ENCODE results near the gene LYVE1. TPM values are rescaled to one million over a fixed set of nuclear protein-coding genes. Genes with fewer than 3 reads are reported as not detected.

Gene LYVE1
- total RNA-seq, 1 experiment from 2014 or later, result 0.31 TPM

- no TSS peak for BruUV-seq (replicated peaks)
- CTCF ChIA-PET, result no interaction called here
- DNase-seq (ENCODE audit: low read depth, low spot score), result no peak
- in situ Hi-C loops (cut with HindIII; ENCODE audit: low pct_unique_long_range_greater_than_20kb, low sequenced_read_pairs), result no loop called here
- H3K4me1 ChIP-seq (ENCODE audit: control insufficient read depth, insufficient read depth, low read length), result peaks cover 21% of the 10 kb centered on the region
- intact Hi-C loops (cut with micrococcal nuclease; ENCODE audit: unreplicated experiment), result no loop called here
- ATAC-seq, result no peak
- no peaks in the 10 kb centered on the region for H3K27me3 ChIP-seq (ENCODE audit: control insufficient read depth, insufficient read depth, low read length)
- TF ChIP-seq POLR2AphosphoS5 (IDR thresholded peaks at IDR 0.05; ENCODE audit: low read depth, low read length), result no peak
- no peak for TF ChIP-seq REST (IDR thresholded peaks at IDR 0.05; ENCODE audit: insufficient read depth in 1 of 2, low read depth in 2 of 2, low read length in 1 of 2)
- TF ChIP-seq SIN3A (IDR thresholded peaks at IDR 0.05; ENCODE audit: borderline replicate concordance, insufficient read depth, low read depth, low read length), result no peak
- no peak for TF ChIP-seq TCF7L2 (IDR thresholded peaks at IDR 0.05; ENCODE audit: low read depth, low read length)
- no peak for TF ChIP-seq CTCF (IDR thresholded peaks at IDR 0.05)
- no peak overlapping the region for H3K27ac ChIP-seq (ENCODE audit: low read length)
- POLR2A ChIA-PET, result no interaction called here
- no peaks in the 10 kb centered on the region for H3K9me3 ChIP-seq (ENCODE audit: control insufficient read depth, insufficient read depth, low read depth, low read length)
- H3K4me3 ChIP-seq (ENCODE audit: low read depth in 2 of 2, low read length in 2 of 2), result no peak overlapping the region
- H3K36me3 ChIP-seq (ENCODE audit: control insufficient read depth, insufficient read depth, low read length), result no peaks in the 10 kb centered on the region
Observed at GRCh38 chr11:10537600-10537999, 30.9 kb downstream of the LYVE1 start.

- in situ Hi-C loops (cut with HindIII; ENCODE audit: low pct_unique_long_range_greater_than_20kb, low sequenced_read_pairs), result no loop called here
- no peak overlapping the region for H3K27ac ChIP-seq (ENCODE audit: low read length)
- no peaks in the 10 kb centered on the region for H3K9me3 ChIP-seq (ENCODE audit: control insufficient read depth, insufficient read depth, low read depth, low read length)
- H3K4me3 ChIP-seq (ENCODE audit: low read depth in 2 of 2, low read length in 2 of 2), result no peak overlapping the region
- no peaks in the 10 kb centered on the region for H3K27me3 ChIP-seq (ENCODE audit: control insufficient read depth, insufficient read depth, low read length)
- H3K36me3 ChIP-seq (ENCODE audit: control insufficient read depth, insufficient read depth, low read length), result no peaks in the 10 kb centered on the region
- ATAC-seq (no peak), DNase-seq (ENCODE audit: low read depth, low spot score) (no peak)
- intact Hi-C loops (cut with micrococcal nuclease; ENCODE audit: unreplicated experiment), result no loop called here
- no peak for TF ChIP-seq CTCF (IDR thresholded peaks at IDR 0.05)
- TF ChIP-seq REST (IDR thresholded peaks at IDR 0.05; ENCODE audit: insufficient read depth in 1 of 2, low read depth in 2 of 2, low read length in 1 of 2), result no peak
- TF ChIP-seq POLR2AphosphoS5 (IDR thresholded peaks at IDR 0.05; ENCODE audit: low read depth, low read length), result no peak
- TF ChIP-seq SIN3A (IDR thresholded peaks at IDR 0.05; ENCODE audit: borderline replicate concordance, insufficient read depth, low read depth, low read length), result no peak
- no peak for TF ChIP-seq TCF7L2 (IDR thresholded peaks at IDR 0.05; ENCODE audit: low read depth, low read length)
- CTCF ChIA-PET, result interaction anchor here (0.5 to 0.6 kb wide), 3 partner anchors 114 to 862 kb away, joined by 3 to 10 read pairs (median 8); no protein-coding TSS in a partner anchor
- H3K4me1 ChIP-seq (ENCODE audit: control insufficient read depth, insufficient read depth, low read length), result peaks cover 7% of the 10 kb centered on the region; the same call in 1 of the 2 replicates
- POLR2A ChIA-PET, result interaction anchor here (0.6 kb wide), 1 partner anchor 39 kb away, joined by 5 read pairs; no protein-coding TSS in a partner anchor
- no TSS peak for BruUV-seq (replicated peaks)
Observed at GRCh38 chr11:10534316-10534715, 34.1 kb downstream of the LYVE1 start.
